NB4 (cell line): ENCODE measurements around the gene VWA2.

ENCODE experiments used
- CTCF ChIP-seq: IDR thresholded peaks from one replicate; pipeline ENCODE4 v1.5.1; 2012; ENCODE audit warnings: low read depth, low read length
- POLR2A ChIP-seq: IDR thresholded peaks from 2 replicates; pipeline ENCODE4 v1.6.1; 2011; ENCODE audit warnings: mild to moderate bottlenecking; ENCODE audit not compliant: insufficient read length; ENCODE audit errors: extremely low read depth
- TF ChIP-seq, protein P1 (sequence below): IDR thresholded peaks from 2 replicates; pipeline ENCODE4 v1.6.1; 2011; ENCODE audit warnings: low read depth, low read length

- no peak for TF ChIP-seq POLR2A
- no peak for TF ChIP-seq CTCF
- TF ChIP-seq, protein P1, sequence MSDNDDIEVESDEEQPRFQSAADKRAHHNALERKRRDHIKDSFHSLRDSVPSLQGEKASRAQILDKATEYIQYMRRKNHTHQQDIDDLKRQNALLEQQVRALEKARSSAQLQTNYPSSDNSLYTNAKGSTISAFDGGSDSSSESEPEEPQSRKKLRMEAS, result no peak
Measured at GRCh38 chr10:114294549-114294948, 55.5 kb downstream of the VWA2 start.
